HuH-7.5 (cell line): Measurements from ENCODE around the gene ATXN1.

Experiments used
- DNase-seq: peaks from one replicate; pipeline ENCODE4 v3.0.0; 2011; ENCODE audit warnings: low spot score

Gene ATXN1

DNA sequence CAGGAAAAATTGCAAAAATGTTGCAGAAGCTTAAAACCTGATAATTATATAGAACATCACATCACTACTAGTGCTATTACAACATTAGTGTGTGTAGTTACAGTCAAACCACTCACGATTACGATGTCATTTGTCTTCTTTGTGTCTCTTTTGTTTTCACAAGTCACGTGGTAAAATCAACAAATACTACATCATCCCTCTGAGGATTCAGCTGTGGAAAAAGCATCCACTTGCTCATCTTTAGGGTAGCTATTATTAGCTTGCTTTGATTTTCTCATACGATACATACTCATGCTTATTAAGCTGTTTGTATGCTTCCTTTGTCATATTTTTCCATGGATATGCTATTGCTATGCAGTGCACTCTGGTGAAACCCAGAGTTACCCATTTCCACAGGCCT, 22.2 kb upstream of the ATXN1 start:
- no peak for DNase-seq

DNA sequence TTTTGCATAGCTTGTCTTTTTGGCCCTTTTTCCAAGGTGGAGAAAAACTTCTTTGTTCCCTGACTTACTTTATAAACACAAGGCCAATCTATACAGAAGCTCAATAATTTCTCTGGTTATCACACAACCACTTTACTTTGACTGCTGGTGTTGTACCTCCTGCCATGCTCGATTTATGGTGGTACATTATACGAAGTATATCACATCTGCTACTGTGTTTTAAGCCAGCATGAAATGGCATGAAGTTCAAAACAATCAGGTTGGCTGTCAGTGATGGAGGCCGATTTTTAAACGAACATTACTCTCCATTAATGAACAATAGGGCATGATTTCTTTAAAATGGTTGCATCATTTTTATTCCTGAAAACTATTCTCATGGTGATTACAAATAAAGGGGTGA, 21.0 kb upstream of the ATXN1 start:
- no peak for DNase-seq

DNA sequence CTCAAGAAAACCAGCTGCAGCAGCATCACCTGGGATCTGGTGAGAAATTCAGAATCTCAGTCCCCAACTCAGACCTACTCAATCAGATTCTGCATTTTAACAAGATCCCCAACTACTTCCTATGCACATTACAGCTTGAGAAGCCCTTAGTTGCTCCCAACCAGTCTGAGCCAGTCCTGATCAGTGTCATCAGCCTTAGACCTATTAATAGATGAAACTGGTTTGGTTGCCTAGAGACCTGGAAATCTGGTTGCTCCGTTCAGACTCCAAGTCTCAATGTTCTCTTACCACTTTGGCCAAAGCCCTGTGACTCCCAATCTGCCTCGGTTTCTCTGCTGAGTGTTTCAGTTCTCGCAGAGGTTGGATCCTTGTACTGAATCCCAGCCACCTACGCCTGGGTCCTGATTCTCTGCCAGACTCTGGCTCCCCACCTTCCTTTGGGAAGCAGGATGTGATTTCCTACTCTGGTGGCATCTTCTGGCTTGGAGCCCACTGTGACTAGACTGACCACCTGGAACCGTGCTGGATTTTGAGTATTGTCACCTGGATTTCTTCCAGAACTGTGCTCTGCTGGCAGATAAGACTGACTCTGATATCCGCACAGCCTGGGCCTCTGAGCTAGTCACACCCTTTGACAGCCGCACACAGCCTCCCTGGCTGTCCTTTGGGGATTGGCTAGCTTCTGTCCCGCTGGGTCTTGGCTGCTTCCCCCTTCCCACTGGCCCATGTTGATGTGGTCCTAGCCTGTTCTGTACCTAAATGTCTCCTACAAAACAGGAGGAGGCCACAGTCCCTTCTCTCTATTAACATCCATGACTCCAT, 20.3 kb upstream of the ATXN1 start:
- DNase-seq, result no peak

DNA sequence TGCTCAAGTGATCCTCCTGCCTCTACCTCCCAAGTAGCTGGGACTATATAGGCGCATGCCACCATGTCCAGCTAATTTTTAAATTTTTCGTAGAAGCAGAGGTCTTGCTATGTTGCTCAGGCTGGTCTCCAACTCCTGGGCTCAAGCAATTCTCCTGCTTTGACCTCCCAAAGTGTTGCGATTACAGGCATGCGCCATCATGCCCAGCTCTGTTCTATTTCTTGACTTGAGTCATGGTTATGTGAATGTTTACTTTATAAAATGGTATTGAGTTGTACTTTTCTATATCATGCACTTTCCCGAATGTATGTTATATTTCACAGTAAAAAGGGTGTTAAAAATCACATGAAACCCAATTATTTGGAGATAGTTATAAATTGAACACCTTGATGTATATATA, 17.3 kb upstream of the ATXN1 start:
- no peak for DNase-seq

DNA sequence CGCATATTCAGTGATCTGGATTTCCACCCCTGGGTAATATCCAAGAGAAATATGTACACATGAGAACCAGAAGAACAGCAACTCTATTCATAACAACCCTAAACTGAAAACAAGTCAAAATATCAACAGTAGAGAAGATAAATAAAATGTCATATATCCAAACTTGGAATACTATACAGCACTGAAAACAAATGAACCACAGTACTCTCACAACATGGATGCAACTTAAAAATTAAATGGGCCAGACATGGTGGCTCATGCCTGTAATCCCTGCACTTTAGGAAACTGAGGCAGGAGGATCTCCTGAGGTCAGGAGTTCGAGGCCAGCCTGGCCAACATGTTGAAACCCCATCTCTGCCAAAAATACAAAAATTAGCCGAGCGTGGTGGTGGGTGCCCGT, 16.5 kb upstream of the ATXN1 start:
- no peak for DNase-seq

DNA sequence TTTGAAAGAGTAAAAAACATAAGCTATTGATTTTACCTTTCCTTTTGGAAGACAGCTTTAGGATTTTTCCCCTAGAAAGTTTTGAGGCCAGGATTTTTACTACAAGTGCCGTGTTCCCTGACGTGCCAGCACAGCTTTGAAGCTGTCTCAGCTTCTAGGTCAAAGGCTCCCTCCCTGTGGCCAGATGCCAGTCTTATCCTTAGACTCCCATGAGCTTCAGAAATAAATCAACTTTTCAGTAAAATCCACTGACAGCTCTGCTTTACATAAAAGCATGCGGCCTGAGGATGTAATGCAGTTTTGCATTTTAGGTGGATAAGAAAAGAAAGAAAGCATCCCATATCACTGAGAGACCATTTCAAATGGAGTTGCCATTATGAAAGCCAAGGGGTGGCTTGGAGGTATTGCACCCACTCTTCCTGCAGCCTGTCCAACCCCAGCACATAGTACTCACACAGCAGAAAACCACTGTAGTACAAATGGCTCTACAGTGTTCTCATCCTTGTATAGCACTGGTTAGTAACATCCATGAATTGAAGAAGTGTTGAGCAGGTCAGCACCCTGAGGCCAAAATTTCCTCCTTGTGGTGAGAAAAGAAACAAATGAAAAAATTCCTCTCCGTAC, 15.2 kb upstream of the ATXN1 start:
- DNase-seq, result no peak

DNA sequence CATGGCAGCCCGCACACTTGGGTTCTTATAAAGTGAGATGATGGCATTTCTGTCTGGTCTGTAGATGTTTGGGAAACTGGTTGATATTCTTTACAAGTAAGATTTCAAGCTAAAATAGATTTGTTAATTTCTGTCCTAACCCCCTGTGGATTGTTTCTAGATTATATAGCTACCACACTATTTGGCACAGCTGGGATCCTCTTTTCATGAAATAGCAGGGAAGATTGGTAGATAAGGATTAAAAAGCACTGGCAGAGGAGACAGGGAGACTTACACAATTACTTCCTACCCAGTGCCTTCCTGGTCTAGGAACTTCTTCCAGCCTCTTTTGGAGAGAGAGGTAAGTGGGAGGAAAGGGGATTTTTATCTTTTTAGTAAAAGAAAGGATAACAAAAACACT, 13.2 kb upstream of the ATXN1 start:
- no peak for DNase-seq

DNA sequence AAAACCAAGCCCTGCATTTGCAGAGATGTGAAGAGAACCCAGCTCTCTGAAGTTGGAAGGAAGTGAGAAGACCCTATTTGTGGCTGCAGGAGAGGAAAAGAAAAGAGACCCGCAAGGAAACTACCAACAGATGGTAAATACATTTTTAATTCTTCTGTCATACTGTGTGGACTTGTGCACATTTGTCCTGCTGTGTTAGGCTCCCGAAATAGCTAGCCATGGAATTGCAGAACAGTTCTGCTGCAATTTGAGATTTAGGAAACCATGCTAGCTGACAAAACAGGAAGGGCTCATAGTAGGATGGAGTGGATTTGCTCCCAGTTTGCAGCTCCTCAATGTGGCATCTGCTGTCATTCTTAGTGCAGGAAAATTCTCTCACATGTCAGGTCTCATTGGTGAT, 12.1 kb upstream of the ATXN1 start:
- no peak for DNase-seq

DNA sequence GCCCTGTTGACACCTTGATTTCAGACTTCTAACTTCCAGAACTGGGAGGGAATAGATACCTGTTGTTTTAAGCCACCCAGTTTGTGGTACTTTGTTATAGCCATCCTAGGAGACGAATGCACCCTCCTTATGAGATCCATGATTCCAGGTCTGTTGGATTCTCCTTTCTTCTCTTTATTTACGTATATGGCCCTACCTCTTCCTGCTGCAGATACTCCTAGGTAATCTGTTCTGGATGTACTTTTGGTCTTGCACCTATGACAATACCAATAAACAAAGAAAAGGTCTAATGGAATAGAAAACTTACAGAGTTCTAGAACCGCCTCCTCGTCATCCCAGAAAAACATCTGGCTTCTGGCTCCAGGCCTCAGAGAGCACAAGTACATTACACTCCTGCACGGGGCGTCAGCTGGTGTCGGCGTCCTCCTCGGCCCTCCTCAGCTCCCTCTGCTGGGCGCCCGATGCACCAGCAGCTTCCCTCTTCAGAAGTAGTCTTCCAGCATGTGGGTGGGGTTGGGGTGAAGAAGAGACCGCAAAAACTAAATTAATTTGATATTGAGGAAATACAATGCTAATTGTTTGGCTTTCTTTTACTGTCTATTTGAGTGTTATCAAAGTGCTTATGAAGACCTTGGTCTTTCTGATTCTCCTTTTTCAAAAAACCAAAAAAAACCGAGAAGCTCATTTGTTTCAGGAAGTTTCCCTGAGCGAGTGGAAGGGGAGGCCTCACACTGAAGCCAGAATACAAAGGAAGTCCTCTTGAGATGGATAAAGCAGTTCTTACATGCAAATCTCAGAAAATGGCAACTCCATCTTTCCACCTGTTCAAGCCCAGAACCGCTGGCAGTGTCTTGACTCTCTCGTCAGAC, 9.7 kb upstream of the ATXN1 start:
- peak; percentile 34 for DNase-seq

DNA sequence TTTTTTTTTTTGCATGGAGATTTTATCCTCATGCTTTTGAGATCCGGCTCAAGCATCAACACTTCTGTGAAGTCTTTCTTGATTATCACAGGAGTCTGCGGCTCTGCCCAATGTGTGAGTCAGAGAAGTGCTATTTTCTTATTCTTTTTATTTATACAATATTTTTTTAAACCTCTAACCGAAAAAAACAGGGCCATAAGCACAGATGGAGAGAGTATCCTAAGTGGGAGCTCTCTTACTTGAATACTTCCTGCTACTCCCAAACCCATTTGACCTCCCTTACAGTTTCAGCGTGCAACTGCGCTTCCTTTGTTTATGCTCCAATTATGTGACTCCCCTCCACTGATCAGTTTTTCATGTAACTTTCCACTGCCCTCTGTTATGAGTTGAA, 8.7 kb upstream of the ATXN1 start:
- no peak for DNase-seq

DNA sequence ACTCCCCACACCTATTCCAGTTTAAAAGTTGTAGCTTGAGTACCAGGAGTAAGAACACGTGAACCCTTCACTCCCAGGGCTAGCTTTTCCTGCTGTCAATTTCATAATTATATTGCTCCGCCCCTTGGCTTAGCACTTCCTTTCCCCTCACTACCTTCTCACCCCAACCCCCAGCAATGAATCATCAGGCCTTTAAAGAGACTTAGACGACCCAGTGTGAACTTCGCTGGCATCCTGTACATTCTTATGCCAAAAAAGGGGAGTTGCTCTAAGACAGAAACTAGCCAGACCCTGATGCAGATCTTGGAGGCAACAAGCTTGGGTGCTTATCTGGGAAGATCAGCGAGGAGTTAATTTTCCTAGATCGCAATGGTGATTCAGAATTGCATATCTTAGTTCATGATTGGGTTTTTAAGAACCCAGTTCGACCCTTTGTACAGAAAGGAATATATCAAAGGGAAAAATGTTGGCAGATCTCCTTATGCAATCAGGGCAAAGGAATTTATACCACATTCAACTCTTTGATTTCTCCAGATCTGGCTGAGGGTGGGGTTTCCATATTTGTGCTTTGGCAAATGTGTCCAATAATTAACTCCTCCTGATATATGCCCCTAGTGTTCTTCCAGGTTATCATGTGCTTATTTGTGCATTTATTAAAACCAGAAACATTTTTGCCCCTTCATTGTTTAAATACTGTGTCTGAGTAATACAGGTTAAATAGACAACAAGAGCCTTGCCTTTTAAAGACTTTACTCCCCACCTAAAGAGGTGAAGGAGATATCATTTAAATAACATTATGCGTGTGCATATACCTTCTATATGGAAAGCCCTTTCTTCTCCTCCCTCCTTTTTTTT, 8.1 kb upstream of the ATXN1 start:
- DNase-seq, result no peak

DNA sequence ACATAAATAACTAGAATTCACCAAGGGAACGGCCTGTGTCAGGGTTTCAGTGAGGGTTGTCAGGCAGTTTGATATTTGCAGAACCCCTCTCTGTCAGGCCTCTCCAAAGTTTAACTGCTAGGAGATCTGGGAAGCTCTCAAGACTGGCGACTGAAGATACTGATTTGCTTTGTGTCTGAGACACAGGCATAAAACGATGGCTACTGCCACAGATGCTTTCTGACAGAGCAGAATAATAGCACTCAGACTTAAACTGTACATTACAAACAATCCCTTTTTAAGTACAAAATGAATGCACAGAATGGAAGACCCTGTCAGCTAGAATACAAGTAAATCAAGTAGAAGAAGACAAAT, 7.2 kb upstream of the ATXN1 start:
- DNase-seq, result no peak

DNA sequence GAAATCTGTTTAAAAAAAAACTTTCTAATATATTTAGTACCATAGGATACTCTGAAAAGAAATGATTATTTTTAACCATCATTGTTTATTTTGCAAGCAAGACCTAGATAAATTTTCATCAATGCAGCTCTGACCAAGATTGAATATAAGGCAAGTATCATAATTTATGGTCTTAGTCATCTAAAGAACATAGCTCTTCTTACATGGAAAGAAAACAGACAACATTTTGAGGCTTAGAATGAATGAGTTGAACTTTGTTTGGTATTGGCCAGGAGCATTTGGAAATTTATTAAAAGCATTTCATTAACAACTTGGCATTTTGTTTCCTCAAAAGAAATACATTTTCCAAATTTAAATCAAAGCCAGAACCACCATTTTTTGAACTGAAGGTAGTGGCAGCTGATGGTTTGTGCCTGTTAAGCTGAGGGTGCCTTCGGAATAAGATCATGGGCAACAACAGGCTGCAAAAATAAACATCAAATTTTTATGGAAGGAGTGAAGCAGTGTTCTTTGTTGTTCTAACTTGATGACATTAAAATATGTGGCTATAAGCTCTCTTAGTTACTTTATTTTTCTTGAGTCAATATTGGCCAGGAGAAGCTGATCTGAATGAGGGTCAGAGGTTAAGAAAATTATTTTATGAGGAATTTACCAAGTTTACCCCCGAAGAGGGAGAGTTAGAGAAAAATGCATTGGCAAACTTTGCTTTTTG, 6.7 kb upstream of the ATXN1 start:
- DNase-seq, result no peak

DNA sequence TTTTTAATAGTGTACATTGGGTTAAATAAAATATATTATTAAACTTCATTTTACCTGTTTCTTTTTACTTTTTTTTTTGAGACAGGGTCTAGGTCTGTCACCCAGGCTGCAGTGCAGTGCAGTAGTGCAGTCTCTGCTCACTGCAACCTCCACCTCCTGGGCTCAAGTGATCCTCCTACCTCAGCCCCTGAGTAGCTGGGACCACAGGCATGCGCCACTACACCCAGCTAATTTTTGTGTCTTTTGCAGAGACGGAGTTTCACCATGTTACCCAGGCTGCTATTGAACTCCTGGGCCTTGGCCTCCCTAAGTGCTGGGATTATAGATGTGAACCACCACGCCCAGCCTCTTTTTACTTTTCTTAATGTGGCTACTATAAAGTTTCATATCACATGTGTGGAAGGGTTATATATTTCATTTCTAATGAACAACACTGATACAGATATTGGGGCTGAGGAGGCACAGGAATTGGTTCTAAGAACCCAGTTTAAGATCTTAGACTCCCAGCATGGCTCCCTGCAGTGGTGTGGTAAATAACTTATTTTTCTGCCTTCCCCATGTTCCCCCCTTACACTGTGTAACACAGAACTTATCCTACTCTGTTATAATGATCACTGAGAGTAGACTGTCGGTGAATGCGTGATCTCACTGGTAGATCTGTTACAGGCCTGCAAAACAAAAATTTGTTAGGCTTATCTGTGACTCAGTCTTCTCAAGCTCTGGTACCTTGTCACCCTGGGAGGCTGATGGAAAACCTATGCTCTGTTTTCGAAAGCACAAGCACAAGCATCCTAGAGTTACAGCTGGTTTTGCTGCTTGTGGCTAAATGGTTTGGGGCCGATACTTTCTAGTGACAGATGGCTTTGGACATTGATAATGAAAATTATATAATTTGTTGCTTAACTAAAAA, 5.8 kb upstream of the ATXN1 start:
- no peak for DNase-seq

DNA sequence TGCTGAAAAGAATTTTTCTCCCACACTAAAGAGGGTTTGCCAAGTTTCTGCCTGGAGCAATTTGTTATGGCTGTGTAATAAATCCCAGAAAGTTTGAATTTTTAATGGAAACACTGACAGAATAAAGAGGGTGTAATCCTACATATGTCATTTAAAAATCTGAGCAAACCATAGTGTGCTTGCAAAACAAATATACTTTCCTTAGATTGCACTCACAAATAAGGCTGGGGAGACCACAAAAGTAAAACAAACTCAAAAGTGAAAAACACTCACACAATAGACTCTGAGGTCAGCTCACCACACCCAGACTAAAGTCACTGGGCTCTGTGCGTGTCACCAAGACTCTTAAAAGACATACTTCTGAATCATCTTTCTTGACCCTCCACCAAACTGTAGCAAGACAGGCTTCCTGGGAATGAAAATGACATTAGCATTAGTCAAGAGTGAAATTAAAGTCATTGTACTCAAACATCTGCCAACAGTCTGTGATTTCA, 4.8 kb upstream of the ATXN1 start:
- no peak for DNase-seq

DNA sequence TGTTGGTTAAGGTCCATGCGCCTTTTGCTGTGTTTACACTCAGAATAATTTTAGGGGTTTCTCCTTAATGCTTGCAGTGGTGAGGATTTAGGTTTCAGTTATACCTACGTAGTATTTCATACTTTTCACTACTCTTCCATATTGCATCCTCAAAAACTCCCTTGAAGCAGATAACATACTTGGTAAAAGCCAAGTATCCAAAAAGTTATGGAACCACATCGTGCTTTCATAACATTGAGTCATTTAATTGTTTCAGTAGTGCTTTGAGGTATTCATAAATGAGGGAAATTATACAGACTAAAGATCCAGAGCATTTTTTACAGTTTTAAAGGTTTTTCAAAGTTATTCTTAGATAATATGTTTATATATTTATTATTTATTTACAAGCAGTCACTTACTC, 4.0 kb upstream of the ATXN1 start:
- DNase-seq, result no peak

DNA sequence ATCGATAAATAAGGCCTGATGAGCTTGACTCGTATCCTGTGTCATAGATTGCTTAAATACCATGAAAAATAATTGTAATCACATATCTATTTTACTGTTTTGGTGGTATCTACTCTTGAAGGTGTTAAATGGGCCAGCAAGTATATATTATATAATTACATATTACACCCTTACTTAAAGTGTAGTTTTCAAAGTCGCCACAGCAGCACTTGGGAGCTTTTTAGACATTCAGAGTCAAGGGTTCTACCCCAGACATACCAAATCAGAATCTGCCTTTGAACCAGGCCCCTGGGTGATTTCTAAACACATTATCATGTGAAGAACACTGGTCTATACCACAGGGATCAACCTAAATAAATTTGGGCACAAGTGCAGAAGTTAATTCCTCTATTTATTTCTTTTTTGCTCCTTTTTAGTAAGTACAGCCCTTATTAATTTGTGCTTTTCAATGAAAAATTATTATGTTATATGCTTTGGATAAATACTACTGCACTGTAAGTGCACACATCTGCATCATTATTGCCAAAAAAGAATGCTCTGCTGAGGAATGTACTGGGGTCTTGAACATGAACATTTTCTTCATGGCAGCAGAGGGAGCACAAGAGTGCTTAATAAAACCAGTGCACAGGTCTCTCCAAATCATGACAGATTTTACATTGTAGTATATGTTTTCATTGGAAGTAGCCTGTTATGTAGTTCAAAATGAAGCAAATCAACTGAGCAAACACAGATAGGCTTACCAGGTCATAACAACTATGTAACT, 3.1 kb upstream of the ATXN1 start:
- DNase-seq, result no peak

DNA sequence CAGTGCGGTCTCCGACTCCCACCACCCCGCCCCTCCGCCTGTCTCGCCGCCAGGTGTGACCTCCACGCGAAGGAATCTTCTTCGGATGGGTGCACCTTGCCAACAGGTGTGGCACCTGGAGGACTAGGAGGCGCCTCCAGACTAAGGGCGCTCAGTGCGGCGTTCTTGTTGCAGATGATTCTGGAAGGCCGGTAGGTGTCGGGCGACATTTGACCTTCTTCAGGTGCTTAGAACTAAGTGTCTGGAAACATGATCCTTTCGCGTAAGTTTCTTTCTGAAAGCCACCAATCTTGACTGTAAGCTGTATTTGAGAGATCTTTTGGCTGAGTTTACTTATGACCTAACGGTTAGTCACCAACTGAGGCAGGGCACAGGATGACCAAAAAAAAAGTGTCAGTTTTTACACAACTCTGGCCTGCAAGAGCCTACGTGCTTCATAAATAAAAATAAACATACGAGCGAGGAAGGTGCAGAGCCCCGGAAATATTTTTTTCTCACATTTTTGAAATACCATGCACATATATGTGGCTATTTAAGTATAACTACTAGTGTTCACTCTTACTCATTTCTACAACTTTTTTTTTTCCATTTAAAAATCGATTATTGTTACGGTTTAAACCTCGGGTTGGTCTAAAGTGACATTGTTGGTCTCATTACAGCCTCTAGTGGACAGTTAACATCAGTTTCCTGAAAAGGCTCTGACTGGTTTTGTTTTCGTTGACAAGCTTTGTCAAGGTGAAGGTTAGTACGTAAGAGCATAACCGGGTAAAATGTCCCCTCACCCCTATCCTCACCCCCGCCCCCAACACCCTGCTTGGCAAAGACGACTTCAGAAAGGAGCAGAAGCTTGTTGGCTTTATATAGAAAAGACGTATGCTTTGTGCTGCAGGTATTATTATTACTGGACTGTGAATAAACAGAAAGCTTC, 1.6 kb upstream of the ATXN1 start:
- peak; percentile 39 for DNase-seq

DNA sequence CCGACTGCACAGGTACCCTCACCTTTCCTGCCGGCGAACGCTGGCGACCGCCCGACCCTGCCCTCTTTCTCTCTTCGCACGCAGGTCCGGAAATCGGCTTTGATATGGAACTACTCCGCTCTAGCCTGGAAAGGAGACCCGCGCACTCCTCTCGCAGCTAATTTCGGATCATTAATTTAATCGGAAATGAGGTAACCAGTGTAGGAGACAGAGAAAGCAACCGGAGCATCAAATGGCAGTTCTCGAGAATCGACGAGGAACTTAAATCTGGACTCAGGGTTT, 949 bp upstream of the ATXN1 start:
- DNase-seq, result no peak
